ENCODE data around the gene EHD4.

DNA sequence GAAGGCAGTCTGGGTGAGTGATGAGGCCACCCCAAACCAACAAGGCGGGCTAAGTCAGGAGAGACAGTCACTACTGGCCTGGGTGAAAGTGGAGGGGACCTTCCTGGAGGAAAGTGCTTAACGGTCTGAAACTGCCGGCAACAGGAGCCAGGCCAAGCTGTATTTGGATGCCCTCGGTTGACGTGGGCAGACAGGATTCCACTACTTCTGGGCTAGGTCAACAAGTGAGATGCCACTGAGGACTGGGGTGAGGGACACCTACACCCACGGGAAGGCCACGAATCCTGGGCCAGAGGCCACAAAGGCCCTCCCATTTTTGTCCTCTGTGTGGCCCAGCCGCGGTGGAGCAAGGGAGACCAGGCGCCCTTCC is 90.8 kb downstream of the EHD4 start:
- TF ChIP-seq EZH2 (optimal IDR thresholded peaks at IDR 0.05; ENCODE audit: low read depth, low read length), result no peak
- TF ChIP-seq, protein P1, sequence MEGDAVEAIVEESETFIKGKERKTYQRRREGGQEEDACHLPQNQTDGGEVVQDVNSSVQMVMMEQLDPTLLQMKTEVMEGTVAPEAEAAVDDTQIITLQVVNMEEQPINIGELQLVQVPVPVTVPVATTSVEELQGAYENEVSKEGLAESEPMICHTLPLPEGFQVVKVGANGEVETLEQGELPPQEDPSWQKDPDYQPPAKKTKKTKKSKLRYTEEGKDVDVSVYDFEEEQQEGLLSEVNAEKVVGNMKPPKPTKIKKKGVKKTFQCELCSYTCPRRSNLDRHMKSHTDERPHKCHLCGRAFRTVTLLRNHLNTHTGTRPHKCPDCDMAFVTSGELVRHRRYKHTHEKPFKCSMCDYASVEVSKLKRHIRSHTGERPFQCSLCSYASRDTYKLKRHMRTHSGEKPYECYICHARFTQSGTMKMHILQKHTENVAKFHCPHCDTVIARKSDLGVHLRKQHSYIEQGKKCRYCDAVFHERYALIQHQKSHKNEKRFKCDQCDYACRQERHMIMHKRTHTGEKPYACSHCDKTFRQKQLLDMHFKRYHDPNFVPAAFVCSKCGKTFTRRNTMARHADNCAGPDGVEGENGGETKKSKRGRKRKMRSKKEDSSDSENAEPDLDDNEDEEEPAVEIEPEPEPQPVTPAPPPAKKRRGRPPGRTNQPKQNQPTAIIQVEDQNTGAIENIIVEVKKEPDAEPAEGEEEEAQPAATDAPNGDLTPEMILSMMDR (IDR thresholded peaks at IDR 0.05; ENCODE audit: low read length), result no peak
- TF ChIP-seq EZH2phosphoT487 (IDR thresholded peaks at IDR 0.05; ENCODE audit: low read length), result no peak

Measured in MM.1S (cell line).